GM19324 (cell line): ENCODE results near the gene ASTN2.

Experiments used
- ATAC-seq: cut with Tn5 transposase; IDR thresholded peaks from one replicate; pipeline ENCODE4 v1.9.1; 2021; ENCODE audit warnings: mild to moderate bottlenecking, moderate library complexity; ENCODE audit not compliant: unreplicated experiment, low FRiP score

The ASTN2 gene

GRCh38 chr9:116565986-116566385 lies 848.9 kb downstream of the ASTN2 start:
- no peak for ATAC-seq

- no peak for ATAC-seq
Observed at GRCh38 chr9:116564266-116564793, 850.5 kb downstream of the ASTN2 start.

- no peak for ATAC-seq
Observed at GRCh38 chr9:116558818-116559540, 855.9 kb downstream of the ASTN2 start.

- no peak for ATAC-seq
Observed at GRCh38 chr9:116558035-116558434, 856.8 kb downstream of the ASTN2 start.

GRCh38 chr9:116555556-116556155 lies 859.2 kb downstream of the ASTN2 start:
- no peak for ATAC-seq

- ATAC-seq = no peak
Observed at GRCh38 chr9:116555119-116555518, 859.7 kb downstream of the ASTN2 start.

- no peak for ATAC-seq
Observed at GRCh38 chr9:116550696-116551436, 864.0 kb downstream of the ASTN2 start.

GRCh38 chr9:116549786-116550660 lies 864.8 kb downstream of the ASTN2 start:
- no peak for ATAC-seq

- ATAC-seq = no peak
Observed at GRCh38 chr9:116549061-116549664, 865.7 kb downstream of the ASTN2 start.

- ATAC-seq = no peak
Observed at GRCh38 chr9:116547729-116548426, 867.0 kb downstream of the ASTN2 start.

GRCh38 chr9:116546711-116547581 lies 867.9 kb downstream of the ASTN2 start:
- no peak for ATAC-seq

- ATAC-seq = no peak
Observed at GRCh38 chr9:116544896-116545295, 870.0 kb downstream of the ASTN2 start.

- no peak for ATAC-seq
Observed at GRCh38 chr9:116543731-116544400, 871.0 kb downstream of the ASTN2 start.

- no peak for ATAC-seq
Observed at GRCh38 chr9:116541402-116541801, 873.5 kb downstream of the ASTN2 start.

GRCh38 chr9:116539549-116539948 lies 875.3 kb downstream of the ASTN2 start:
- ATAC-seq = no peak

- no peak for ATAC-seq
Observed at GRCh38 chr9:116525611-116526010, 889.2 kb downstream of the ASTN2 start.

GRCh38 chr9:116524778-116525470 lies 889.9 kb downstream of the ASTN2 start:
- ATAC-seq = no peak
